Measurements from ENCODE around the gene FBXW11. TPM values are rescaled to one million over a fixed set of nuclear protein-coding genes. Genes with fewer than 3 reads are reported as not detected.

FBXW11 gene
- total RNA-seq, 2 experiments from 2014 or later: 31.2 to 50.4 TPM

GRCh38 chr5:171970826-171971225 is 35.6 kb downstream of the FBXW11 start:
- H3K36me3 Mint-ChIP-seq: peaks cover 45% of the 10 kb centered on the region
- no peaks in the 10 kb centered on the region for H3K9me3 Mint-ChIP-seq (ENCODE audit: low read depth)
- no peak overlapping the region for H3K27ac Mint-ChIP-seq
- CTCF ChIA-PET: no interaction called here
- no peaks in the 10 kb centered on the region for H3K27me3 Mint-ChIP-seq
- no peak for DNase-seq
- peaks cover 14% of the 10 kb centered on the region for H3K4me1 Mint-ChIP-seq
- no peak overlapping the region for H3K4me3 Mint-ChIP-seq
- no peak for ATAC-seq

DNA sequence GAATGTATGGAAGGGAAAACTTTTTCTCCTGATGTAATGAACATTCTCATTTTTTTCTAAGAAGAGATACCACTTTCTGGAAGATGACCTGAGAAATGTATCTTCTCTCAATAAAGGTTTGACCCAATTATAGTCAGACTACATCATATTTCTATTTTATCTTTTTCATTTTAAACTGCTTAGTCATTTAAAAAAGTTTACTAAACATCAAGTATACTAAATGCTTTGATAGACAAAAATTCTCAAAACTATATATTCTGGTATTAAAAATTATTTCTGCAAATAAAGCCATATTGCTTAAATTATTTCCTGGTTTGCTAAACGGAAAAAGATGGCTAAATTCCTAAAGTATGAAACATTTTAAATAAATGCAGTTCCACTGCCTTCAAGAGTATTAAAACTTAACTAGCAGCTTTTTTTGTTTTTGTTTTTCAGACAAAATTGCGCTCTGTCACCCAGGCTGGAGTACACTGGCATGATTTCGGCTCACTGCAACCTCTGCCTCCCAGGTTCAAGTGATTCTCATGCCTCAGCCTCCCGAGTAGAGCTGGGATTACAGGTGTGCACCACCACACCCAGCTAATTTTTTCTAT is 37.1 kb downstream of the FBXW11 start:
- H3K9me3 Mint-ChIP-seq (ENCODE audit: low read depth): no peaks in the 10 kb centered on the region

DNA sequence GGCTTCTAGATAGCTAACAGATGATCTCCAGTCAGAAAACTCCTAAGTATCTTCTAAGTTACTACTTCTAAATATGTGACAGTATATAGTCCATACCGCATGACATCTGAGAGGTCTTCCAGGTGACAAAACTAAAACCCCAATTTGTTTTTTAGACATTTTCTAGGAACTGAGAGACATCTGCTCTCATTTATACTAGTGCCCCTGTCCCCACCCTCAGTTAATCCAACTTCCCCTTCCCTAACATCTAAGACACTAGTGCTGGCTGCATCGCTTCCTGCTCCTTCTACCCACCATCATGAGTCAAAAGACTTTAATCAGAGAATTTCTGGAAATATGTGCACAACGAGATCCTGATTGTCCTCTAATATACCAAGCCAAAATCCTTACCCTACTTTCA is 37.9 kb downstream of the FBXW11 start:
- CTCF ChIA-PET: no interaction called here
- Mint-ChIP-seq H3K27ac (no peak overlapping the region), H3K36me3 (peaks cover 41% of the 10 kb centered on the region), H3K4me1 (peaks cover 16% of the 10 kb centered on the region), H3K4me3 (no peak overlapping the region), H3K27me3 (no peaks in the 10 kb centered on the region), H3K9me3 (ENCODE audit: low read depth) (no peaks in the 10 kb centered on the region)
- DNase-seq: no peak
- no peak for ATAC-seq

More for the DNA sequence above, 37.1 kb downstream of the FBXW11 start:
- peaks cover 16% of the 10 kb centered on the region for H3K4me1 Mint-ChIP-seq
- DNase-seq (no peak), ATAC-seq (no peak)
- no peaks in the 10 kb centered on the region for H3K27me3 Mint-ChIP-seq
- CTCF ChIA-PET: no interaction called here
- no peak overlapping the region for H3K27ac Mint-ChIP-seq
- peaks cover 42% of the 10 kb centered on the region for H3K36me3 Mint-ChIP-seq
- H3K4me3 Mint-ChIP-seq: no peak overlapping the region

DNA sequence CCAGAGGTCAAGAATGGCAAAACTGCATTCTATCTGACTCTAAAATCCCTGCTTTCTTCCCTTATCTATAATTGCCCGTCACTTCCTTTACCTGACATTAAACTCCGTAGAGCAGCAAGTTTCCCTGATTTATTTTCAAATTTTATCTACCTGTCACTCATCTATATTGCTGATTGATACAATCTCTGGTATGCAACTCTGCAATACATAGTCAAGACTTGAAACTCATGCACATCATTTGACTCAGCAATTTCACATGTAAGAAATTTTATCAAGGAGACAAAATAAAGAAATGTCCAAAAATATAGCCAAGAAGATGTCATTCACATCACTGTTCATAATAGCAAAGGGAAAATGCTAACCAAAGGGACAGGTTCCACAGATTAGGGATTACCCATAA is 39.5 kb downstream of the FBXW11 start:
- H3K27ac Mint-ChIP-seq: no peak overlapping the region
- CTCF ChIA-PET: interaction anchor here (1.3 kb wide), 1 partner anchor 59 kb away, joined by 3 read pairs; no protein-coding TSS in a partner anchor
- peaks cover 37% of the 10 kb centered on the region for H3K36me3 Mint-ChIP-seq
- H3K27me3 Mint-ChIP-seq: no peaks in the 10 kb centered on the region
- no peak for DNase-seq
- no peaks in the 10 kb centered on the region for H3K9me3 Mint-ChIP-seq (ENCODE audit: low read depth)
- ATAC-seq: no peak
- no peak overlapping the region for H3K4me3 Mint-ChIP-seq
- peaks cover 25% of the 10 kb centered on the region for H3K4me1 Mint-ChIP-seq

GRCh38 chr5:171966270-171966669 is 40.2 kb downstream of the FBXW11 start:
- Mint-ChIP-seq H3K27me3 (no peaks in the 10 kb centered on the region), H3K4me3 (no peak overlapping the region), H3K9me3 (ENCODE audit: low read depth) (no peaks in the 10 kb centered on the region), H3K4me1 (peaks cover 31% of the 10 kb centered on the region), H3K36me3 (peaks cover 35% of the 10 kb centered on the region), H3K27ac (no peak overlapping the region)
- DNase-seq (no peak), ATAC-seq (no peak)
- CTCF ChIA-PET: interaction anchor here (1.3 kb wide), 1 partner anchor 58 kb away, joined by 3 read pairs; no protein-coding TSS in a partner anchor

DNA sequence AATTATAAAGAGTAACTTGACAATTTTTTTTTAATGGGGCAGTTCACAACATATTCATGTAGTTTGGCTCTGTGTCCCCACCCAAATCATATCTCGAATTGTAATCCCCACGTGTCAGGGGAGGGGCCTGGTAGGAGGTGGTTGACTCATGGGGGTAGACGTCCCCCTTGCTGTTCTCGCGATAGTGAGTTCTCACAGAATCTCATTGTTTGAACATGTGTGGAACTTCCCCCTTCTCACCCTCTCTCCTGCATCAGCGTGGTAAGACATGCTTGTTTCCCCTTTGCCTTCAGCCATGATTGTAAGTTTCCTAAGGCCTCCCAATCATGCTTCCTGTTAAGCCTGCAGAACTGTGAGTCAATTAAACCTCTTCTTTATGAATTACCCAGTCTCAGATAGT is 40.7 kb downstream of the FBXW11 start:
- Mint-ChIP-seq H3K36me3 (peaks cover 30% of the 10 kb centered on the region), H3K4me1 (peaks cover 36% of the 10 kb centered on the region), H3K4me3 (no peak overlapping the region), H3K9me3 (ENCODE audit: low read depth) (no peaks in the 10 kb centered on the region), H3K27ac (no peak overlapping the region), H3K27me3 (no peaks in the 10 kb centered on the region)
- CTCF ChIA-PET: interaction anchor here (1.3 kb wide), 1 partner anchor 57 kb away, joined by 3 read pairs; no protein-coding TSS in a partner anchor
- DNase-seq (no peak), ATAC-seq (no peak)

- CTCF ChIA-PET: no interaction called here
- no peak overlapping the region for H3K4me3 Mint-ChIP-seq
- no peaks in the 10 kb centered on the region for H3K9me3 Mint-ChIP-seq (ENCODE audit: low read depth)
- no peaks in the 10 kb centered on the region for H3K27me3 Mint-ChIP-seq
- no peak for ATAC-seq
- H3K4me1 Mint-ChIP-seq: peaks cover 37% of the 10 kb centered on the region
- no peak overlapping the region for H3K27ac Mint-ChIP-seq
- H3K36me3 Mint-ChIP-seq: peaks cover 19% of the 10 kb centered on the region
- no peak for DNase-seq
These were observed 43.0 kb downstream of the FBXW11 start for GRCh38 chr5:171963416-171963815.

DNA sequence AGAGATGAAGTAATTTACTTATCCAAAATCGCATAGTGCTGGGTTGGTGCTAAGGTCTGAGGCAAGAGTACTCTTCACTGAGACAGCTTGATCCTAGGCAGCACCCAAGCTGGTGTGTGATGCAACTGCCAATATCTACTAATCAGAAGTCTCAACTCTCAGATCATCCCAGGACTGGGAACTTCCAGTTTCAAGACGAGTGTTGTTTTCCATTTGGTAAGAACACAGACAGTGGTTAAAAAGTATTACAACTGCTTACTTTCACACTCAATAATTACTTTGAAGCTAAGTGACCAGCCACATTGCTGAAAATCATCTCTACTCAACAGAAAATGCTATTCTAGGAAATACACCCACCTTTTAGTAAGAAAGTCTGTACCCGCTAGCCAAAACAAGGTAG is 45.3 kb downstream of the FBXW11 start:
- Mint-ChIP-seq H3K36me3 (peaks cover 8% of the 10 kb centered on the region), H3K27me3 (no peaks in the 10 kb centered on the region), H3K27ac (peak overlapping the region; percentile 32)

DNA sequence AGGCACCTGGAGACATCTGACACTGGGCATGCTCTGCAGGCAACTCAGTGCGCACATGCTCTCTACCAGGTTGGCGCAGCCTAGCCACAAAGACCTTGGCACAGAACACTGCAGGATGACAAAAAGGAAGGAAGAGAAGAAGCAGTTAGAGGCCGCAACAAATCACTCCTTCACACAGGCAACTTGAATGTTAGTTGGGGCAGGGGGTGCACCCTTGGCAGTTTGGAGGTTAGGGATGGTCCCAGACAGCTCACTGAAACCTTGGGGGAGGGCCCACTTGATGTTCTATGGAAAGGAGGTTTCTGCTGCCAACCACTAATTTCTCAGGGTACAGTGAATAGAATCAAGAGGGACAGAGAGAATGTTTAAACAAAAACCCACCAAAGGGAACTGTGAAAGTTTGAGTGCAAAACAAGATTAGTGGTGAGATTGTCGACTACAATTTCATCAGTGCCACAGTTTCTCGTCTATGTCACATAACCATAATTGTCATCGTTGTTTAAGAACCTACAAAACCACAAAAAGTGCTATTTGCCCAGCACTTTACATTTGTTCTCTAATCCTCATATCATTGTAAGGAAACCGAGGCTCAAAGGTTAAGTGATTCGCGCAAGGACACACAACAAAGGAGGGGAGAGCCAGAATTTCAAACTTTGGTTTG is 48.7 kb downstream of the FBXW11 start:
- CTCF ChIA-PET: interaction anchor here (1.0 kb wide), 1 partner anchor 9 kb away, joined by 3 read pairs; no protein-coding TSS in a partner anchor
- Mint-ChIP-seq H3K4me1 (peaks cover 37% of the 10 kb centered on the region), H3K9me3 (ENCODE audit: low read depth) (no peaks in the 10 kb centered on the region), H3K27me3 (no peaks in the 10 kb centered on the region), H3K27ac (peak overlapping the region; percentile 26), H3K36me3 (peaks cover under 1% of the 10 kb centered on the region), H3K4me3 (no peak overlapping the region)
- DNase-seq (no peak), ATAC-seq (peak; percentile 27)

More for the DNA sequence above, 45.3 kb downstream of the FBXW11 start:
- peak; percentile 52 for DNase-seq
- peaks cover 45% of the 10 kb centered on the region for H3K4me1 Mint-ChIP-seq
- CTCF ChIA-PET: interaction anchor here (1.9 kb wide), 1 partner anchor 46 kb away, joined by 5 read pairs; the partner anchor contains the start of gene FBXW11
- no peak overlapping the region for H3K4me3 Mint-ChIP-seq
- peak; percentile 80 for ATAC-seq
- H3K9me3 Mint-ChIP-seq (ENCODE audit: low read depth): no peaks in the 10 kb centered on the region

DNA sequence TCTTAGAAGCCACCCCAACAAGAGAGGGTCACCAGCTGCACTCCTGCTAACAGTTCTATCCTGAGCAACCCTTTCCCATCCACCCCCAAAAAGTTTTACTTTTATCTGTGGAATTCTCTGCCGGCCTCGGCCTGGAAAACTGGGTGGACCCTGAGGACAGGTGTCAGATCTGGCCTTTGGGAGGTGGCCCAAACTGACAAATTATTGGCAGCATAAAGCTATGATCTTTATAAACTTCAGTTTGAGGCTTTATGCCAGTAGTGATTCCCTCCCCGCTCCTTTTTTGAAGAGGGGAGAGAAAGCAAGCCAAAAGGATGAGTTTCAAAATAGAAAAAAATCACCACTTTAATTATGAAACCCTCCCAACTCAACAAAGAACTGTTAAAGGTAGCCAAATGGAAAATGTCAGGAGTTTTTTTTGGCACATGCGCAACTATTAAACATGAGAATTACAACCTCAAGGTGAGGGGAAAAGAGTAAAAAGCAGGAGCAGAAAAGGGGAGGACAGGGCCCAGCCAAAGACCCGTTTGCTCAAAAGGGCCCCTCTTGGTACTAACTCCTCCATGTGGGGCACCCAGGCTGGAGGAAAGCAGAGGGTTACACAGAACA is 49.4 kb downstream of the FBXW11 start:
- no peaks in the 10 kb centered on the region for H3K36me3 Mint-ChIP-seq
- H3K4me3 Mint-ChIP-seq: no peak overlapping the region
- H3K9me3 Mint-ChIP-seq (ENCODE audit: low read depth): no peaks in the 10 kb centered on the region
- H3K27ac Mint-ChIP-seq: no peak overlapping the region
- CTCF ChIA-PET: no interaction called here
- H3K4me1 Mint-ChIP-seq: peaks cover 34% of the 10 kb centered on the region
- H3K27me3 Mint-ChIP-seq: no peaks in the 10 kb centered on the region
- no peak for DNase-seq
- ATAC-seq: no peak

DNA sequence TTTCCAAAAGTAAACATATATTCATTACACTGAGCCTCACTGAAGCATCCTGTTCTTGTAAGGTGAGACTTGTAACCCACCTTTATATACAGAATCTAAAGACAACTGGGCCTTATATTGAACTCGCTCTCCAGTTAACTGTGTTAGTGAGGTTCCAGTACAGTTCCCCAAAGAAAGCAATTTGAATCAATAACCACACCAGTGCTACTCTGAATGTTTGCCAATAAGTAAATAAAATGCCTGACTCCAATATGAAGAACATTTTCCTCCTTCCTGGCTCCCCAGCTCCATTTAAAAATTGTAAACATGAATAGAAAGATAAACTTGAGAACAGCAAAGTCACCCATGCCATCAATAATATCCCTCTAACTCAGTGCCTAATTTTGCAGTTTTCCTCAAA is 50.1 kb downstream of the FBXW11 start:
- ATAC-seq (no peak), DNase-seq (no peak)
- CTCF ChIA-PET: no interaction called here
- Mint-ChIP-seq H3K27ac (no peak overlapping the region), H3K4me1 (peaks cover 28% of the 10 kb centered on the region), H3K9me3 (ENCODE audit: low read depth) (no peaks in the 10 kb centered on the region), H3K4me3 (no peak overlapping the region), H3K36me3 (no peaks in the 10 kb centered on the region), H3K27me3 (no peaks in the 10 kb centered on the region)

GRCh38 chr5:171955761-171956160 is 50.7 kb downstream of the FBXW11 start:
- Mint-ChIP-seq H3K4me3 (no peak overlapping the region), H3K9me3 (ENCODE audit: low read depth) (no peaks in the 10 kb centered on the region)
- CTCF ChIA-PET: interaction anchor here (0.6 kb wide), 1 partner anchor 46 kb away, joined by 3 read pairs; no protein-coding TSS in a partner anchor

DNA sequence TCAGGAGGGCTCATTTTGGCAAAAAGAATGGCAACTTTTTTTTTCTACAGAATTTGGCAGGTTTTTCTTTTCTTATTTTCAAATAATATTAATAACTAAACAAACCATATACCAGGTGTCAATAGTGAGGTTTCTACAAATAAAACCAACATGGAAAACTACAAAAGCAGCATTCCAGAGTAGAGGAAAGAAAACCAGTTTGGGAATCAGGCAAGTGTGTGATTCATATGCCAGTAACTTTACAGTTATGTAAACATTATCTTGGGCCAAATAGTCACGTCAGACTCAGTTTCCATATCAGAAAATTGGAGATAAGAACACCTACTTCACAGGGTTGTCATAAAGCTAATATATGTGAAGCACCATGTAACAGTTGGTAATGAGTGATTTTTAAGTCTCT is 51.7 kb downstream of the FBXW11 start:
- CTCF ChIA-PET: no interaction called here
- H3K36me3 Mint-ChIP-seq: no peaks in the 10 kb centered on the region
- no peak for DNase-seq
- no peaks in the 10 kb centered on the region for H3K27me3 Mint-ChIP-seq
- no peak for ATAC-seq
- no peak overlapping the region for H3K27ac Mint-ChIP-seq
- H3K9me3 Mint-ChIP-seq (ENCODE audit: low read depth): no peaks in the 10 kb centered on the region
- H3K4me3 Mint-ChIP-seq: no peak overlapping the region
- H3K4me1 Mint-ChIP-seq: peaks cover 20% of the 10 kb centered on the region

More at GRCh38 chr5:171955761-171956160, 50.7 kb downstream of the FBXW11 start:
- Mint-ChIP-seq H3K27ac (no peak overlapping the region), H3K27me3 (no peaks in the 10 kb centered on the region), H3K36me3 (no peaks in the 10 kb centered on the region), H3K4me1 (peaks cover 22% of the 10 kb centered on the region)
- no peak for DNase-seq
- no peak for ATAC-seq
